ENCODE measurements around the gene CCDC43.
"Not testable (repeated sequence)": the region's sequence is repeated elsewhere in the genome, so short reads cannot be mapped to it uniquely, and the experiment has no call there.

The CCDC43 gene

GRCh38 chr17:44666006-44666405, 23.6 kb downstream of the CCDC43 start:
- no peak for DNase-seq

GRCh38 chr17:44664867-44665266, 24.7 kb downstream of the CCDC43 start:
- no peak for DNase-seq

DNA sequence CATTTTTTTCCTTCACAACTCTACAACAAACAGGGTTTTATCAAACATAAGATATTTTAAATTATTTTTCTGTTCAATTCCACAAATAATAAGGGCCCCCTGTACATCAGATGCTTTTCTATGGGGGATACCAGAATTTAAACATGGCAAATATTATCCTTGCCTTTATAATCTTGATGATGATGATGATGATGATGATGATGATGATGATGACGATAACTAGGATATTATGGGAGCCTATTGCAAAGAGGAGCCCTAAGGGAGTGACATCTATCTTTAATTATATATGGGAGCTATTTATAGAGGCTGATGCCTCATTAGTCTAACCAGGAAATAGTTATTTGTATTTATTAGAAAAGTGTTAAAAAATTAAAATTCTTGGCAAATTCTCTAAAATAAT, 26.5 kb downstream of the CCDC43 start:
- DNase-seq: no peak

- no peak for DNase-seq
Measured at GRCh38 chr17:44661835-44662234, 27.7 kb downstream of the CCDC43 start.

DNA sequence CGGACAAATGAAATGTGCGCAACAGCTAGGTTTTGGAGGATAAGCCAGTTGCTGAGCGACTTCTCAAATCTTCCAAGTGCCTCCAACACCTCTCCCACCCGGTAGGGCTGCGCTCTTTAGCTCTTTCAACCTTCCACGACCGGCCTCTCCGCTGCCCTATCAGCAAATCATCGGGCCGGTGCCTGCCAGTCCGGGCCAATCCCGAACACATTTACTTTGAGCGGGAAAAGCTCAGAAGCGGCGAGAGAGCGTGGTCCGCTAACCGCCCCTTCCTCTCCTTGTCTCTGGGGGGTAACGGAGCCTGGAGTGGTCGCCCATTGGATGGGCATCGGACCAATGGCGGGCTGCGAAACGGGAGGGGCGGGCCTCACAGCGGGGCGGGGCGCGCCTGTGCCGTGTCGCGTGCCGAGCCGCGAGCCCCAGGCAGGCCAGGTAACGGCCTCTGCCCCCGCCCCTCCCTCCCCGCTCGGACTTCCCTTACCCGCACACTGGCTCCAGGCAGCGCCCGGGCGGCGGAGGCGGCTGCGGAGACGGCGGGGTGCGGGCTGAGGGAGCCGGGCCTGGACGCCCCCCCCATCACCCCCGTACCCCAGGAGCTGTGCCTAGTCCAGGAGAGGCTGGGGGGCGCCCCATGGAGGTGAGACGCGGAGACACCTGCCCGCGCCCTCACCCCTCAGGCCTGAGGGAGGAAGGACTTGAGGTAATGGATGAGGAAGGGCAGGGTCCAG, 33.4 kb downstream of the CCDC43 start, which contains the start of gene MEIOC:
Gene MEIOC (plus strand): TSS at position 486 of the 728 bp plus-strand sequence. CDS start 146 bp downstream, at position 632.
- no peak for DNase-seq

DNA sequence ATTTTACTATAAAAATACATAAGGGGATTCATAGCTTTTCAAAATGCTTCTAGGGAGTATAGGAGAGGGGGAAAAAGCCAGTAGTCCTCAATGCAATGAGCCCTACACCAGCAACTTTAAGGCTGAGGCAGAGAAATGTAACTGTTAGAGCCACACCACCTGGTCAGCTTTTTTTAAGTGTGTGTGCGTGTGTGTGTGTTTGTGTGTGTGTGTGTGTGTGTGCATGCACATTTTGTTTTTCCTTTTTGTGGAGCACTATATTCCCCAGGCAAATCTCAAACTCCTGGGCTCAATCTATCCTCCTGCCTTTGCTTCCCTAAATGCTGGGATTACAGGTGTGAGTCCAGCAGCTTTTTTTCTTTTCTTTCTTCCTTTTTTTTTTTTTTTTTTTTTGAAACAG, 35.6 kb downstream of the CCDC43 start:
- no peak for DNase-seq

DNA sequence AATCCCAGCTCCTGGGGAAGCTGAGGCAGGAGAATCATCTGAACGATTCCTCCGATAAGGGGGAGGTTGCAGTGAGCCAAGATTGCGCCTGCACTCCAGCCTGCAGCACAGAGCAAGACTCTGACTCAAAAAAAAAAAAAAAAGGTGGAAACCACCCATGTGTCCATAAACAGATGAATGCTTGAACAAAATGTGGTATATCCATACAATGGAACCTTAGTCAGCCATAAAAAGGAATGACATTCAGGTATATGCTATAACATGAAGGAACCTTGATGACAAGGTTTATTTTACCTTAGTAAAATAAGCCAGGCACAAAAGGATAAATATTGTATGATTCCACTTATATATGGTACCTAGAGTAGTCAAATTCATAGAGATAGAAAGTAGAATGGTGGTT, 36.2 kb downstream of the CCDC43 start:
- no peak for DNase-seq

GRCh38 chr17:44652727-44653126, 36.8 kb downstream of the CCDC43 start:
- no peak for DNase-seq

- DNase-seq: no peak
Measured at GRCh38 chr17:44651228-44651627, 38.3 kb downstream of the CCDC43 start.

DNA sequence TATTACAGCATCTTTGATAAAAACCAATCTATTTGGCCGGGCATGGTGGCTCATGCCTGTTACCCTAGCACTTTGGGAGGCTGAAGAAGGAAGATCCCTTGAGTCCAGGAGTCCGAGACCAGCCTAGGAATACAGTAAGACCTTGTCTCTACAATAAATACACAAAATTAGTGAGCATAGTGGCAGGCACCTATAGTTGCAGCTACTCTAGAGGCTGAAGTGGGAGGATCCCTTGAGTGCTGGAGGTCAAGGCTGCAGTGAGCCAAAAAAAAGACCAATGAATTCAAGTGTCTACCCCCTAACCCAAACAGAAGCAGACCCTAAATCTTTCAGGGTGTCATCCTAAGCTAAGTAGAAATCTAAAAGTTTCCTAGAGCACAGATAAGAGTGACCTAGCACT, 40.6 kb downstream of the CCDC43 start:
- DNase-seq: no peak

- DNase-seq: no peak
Measured at GRCh38 chr17:44647736-44648135, 41.8 kb downstream of the CCDC43 start.

GRCh38 chr17:44646280-44646679, 43.3 kb downstream of the CCDC43 start:
- DNase-seq: no peak

DNA sequence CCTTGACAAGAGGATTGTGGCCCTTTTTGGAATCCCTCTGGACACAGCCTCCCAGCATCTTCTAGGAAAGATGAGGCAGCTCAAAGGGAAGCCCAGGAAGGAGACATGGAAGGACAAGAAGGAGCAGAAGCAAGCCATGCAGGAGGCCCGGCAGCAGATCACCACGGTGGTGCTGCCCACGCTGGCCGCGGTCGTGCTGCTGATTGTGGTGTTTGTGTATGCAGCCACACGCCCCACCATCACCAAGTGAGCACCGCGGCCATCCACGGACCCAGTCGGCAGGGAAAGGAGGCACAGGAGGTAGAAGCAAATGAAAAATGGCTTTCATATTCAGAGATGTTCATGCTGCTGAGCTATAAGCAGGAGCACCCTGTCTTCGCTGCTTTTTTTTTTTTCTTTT, 44.2 kb downstream of the CCDC43 start:
- no peak for DNase-seq

GRCh38 chr17:44642834-44643233, 46.7 kb downstream of the CCDC43 start:
- DNase-seq: no peak

- DNase-seq: no peak
Measured at GRCh38 chr17:44637066-44637465, 52.5 kb downstream of the CCDC43 start.

- DNase-seq: no peak
Measured at GRCh38 chr17:44636562-44636961, 53.0 kb downstream of the CCDC43 start.

DNA sequence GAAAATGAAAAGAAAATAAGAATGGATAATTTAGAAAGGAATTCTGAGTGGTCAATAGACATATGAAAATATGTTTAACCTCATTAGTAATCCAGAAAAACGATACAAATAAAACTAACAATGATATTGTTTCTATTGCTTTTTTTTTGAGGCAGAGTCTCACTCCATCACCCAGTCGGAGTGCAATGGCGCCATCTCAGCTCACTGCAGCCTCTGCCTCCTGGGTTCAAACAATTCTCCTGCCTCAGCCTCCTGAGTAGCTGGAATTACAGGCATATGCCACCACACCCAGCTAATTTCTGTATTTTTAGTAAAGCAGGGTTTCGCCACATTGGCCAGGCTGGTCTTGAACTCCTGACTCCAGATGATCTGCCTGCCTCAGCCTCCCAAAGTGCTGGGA, 55.2 kb downstream of the CCDC43 start:
- DNase-seq: not testable (repeated sequence)

DNA sequence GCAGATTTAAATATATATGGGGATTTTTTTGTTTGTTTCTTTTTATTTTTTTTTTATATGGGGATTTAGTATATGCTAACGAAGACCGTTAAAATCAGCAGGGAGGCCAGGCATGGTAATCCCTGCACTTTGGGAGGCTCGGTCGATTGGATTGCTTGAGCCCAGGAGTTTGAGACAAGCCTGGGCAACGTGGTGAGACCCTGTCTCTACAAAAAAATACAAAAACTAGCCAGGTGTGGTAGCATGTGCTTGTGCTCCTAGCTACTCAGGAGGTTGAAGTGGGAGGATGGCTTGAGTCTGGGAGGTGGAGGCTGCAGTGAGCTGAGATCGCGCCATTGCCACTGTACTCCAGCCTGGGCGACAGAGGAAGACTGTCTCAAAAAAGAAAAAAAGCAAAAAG, 55.6 kb downstream of the CCDC43 start:
- no peak for DNase-seq

DNA sequence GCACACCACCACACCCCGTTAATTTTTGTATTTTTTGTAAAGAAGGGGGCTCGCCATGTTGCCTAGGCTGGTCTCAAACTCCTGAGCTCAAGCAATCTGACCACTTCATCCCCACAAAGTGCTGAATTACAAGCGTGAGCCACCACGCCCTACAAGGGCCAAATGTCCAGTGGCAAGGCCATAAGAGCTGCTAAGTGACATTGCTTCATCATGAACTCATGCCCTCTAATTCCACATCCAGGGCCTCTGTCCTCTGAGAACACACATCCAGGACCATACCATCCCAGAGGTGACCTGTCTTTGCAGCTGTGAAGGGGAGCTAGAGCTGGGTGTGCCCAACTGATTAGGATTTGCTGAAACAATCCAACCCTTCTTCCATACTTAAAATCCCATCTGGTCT, 58.9 kb downstream of the CCDC43 start:
- no peak for DNase-seq

- DNase-seq: no peak
Measured at GRCh38 chr17:44629314-44629713, 60.3 kb downstream of the CCDC43 start.

DNA sequence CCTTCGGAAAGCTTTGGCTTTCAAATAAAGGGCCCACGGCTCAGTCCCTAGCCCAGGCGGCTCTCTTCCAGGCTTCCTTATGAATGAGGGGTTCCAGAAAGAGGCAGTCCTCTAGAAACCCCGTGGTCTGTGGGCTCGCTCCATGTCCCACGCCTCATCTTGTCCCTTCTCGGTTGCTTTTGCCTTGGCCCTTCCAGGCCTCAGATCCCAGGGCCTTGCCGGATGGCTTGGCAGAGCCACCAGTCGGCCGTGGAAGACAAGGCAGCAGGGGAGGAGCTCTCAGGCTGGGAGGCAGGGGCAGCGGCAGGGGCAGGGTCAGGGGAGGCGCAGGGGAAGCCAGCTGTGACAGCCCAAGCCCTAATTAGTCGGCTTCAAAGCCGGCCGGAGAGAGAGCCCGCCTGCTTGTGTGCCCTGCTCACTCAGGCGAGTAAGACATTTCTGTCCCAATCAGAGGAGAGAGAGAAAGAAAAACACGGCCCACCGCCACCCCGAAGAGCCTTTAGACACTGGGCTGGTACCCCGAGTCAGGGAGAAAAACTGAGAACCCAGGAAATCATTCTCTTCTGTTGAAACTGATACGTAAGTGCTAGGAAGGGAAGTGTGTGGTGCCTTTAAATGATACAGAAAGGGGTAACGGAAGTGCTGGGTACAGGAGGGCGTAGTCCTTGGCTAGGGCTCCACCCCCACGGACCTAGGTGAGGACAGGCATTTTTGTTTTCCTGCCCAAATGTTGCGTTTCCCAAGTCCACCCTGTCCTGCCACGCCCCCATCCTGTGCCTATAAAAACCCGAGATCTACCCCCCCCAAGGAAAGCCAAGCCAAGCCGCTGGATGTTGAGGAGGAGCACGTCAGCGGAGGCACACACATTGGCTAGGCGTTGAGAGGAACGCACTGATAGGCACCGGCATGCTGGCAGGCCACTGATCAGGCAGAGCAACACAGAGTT, 61.1 kb downstream of the CCDC43 start:
- DNase-seq: peak; percentile 23

DNA sequence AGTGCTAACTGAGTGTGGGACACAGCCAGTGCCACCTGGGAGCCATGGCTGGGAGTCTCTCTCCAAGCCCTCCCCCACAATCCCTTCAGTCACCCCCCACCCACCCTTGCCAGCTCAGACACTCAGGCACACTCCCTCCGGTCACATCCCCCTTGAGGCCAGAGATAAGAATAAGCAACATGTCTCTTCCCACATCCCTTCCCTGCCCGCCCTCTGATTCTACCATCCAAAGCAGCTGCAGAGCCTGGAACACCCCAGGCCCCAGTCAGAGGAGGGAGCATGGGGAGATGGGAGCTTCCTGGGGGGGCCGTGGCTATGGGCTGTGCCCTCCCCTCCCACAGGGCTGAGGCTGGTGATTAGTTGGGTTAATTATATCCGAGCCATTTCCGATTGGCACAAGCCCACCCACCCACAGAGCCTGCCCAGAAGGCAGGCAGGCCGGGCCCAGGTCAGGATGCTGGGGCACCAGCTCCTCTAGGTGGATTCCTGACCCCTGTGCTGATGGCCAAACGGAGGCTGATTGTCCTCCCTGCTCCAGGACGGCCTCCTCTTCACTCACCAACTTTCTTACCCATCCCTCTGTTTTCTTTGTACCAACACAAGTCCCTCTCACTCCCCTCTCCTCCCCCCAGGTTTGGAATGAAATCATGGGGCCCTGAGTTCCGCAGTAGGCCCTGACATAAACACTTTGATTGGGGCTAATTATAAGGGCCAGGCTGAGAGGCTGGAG, 61.9 kb downstream of the CCDC43 start:
- DNase-seq: no peak
